ENCODE measurements around the gene JMJD8.

The JMJD8 gene

GRCh38 chr16:721765-722540 is 37.8 kb upstream of the JMJD8 start:
- DNase-seq = no peak

DNA sequence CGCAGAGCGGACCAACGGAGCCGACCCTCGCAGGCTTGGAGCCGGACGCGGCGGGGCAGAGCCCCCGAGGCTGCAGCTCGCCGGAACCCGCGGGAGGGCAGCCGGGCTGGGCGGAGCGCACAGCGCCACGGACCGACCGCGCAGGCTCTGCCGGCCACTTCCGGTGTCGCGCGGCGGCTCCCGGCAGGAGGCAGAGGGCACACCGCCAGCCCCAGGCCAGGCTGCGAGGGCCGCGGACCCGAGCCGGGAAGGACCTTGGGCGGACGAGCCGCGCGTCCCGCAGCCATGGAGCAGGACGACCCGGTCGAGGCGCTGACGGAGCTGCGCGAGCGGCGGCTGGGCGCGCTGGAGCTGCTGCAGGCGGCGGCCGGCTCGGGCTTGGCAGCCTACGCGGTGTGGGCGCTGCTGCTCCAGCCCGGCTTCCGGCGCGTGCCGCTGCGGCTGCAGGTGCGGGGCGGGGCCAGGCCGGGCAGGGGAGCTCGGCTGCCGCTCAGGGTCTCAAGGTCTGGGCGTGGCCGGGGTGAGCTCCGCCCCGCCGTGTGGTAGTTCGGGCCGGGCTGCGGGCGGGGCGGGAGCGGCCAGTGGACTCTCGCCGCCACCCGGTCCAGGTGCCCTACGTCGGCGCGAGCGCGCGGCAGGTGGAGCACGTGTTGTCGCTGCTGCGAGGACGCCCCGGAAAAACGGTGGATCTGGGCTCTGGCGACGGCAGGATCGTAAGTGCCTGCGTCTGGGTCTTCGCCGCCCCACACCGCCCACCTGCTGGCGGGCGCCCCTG is 37.0 kb upstream of the JMJD8 start, which contains the start of gene ANTKMT:
Gene ANTKMT, plus strand, starts transcription at position 157 of the 775 bp plus-strand sequence. Its CDS starts 129 bp downstream, at position 286.
- peak; percentile 70 for DNase-seq

DNA sequence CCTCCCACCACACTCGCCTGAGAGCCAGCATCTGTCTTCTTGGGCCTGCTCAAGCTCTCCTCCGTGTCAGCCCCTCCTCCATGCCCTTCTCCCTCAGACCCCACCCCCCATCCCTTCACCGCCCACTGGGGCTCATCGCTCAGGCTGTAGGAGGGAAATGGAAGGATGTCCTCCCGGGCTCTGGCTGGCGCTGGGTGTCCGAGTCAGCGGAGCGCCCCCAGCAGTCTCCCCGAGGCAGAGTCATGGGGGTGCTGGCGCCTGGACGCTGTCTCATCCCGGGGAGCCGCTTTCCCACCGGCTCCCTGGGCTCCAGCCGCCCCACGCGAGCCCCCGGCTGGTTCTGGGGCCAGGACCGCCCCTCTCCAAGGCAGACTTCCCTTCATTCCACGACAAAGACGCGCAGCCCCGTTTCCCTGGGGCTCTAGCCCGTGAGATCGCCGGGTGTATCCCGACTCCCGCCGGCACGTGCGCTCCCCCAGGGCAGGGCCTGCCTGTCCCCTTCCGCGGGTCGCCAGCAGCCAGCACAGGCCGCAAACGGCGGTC is 36.4 kb upstream of the JMJD8 start:
- no peak for DNase-seq

- DNase-seq = no peak
Observed at GRCh38 chr16:719815-720446, 35.8 kb upstream of the JMJD8 start.

DNA sequence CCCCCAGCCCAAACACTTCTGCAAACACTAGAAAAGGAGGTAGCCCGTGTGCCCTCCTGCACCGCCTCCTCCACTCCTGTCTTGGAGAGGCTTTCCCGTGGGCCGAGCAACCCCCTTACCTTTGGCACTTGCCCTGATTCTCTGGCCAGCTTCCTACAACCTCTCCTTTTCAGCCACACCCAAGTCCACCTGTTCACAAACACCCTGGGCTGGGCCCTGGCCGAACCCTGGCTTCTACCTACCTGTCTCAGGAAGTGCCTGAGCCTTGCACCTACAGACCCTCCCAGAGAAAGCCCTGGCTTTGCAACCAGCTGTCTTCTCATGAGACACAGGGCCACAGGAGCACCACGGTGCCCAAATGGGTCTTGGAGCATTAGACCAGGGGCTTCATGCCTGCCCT is 34.8 kb upstream of the JMJD8 start:
- no peak for DNase-seq

- no peak for DNase-seq
Observed at GRCh38 chr16:718389-718788, 34.3 kb upstream of the JMJD8 start.

GRCh38 chr16:717450-718245 is 33.5 kb upstream of the JMJD8 start:
- DNase-seq = no peak

- no peak for DNase-seq
Observed at GRCh38 chr16:716768-717325, 32.7 kb upstream of the JMJD8 start.

DNA sequence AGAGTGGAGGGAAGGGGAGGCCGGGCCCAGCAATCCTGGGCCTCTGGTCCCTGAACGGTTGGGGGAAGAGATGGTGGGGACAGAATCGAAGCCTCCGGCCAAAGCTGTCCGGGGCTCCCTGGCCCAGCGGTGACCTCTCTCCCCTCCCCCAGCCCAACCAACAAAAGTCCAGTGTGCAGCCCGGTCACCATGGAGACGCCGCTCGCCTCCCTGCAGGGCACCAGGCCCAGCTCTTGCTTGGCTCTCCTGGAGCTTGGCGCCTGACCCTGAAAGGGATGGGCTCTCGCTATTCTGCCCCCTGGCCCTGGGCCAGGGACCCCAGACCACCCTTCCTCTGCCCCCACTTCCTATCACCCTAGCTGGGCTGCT is 32.0 kb upstream of the JMJD8 start:
- no peak for DNase-seq

GRCh38 chr16:715477-716199 is 31.5 kb upstream of the JMJD8 start:
- DNase-seq = no peak

DNA sequence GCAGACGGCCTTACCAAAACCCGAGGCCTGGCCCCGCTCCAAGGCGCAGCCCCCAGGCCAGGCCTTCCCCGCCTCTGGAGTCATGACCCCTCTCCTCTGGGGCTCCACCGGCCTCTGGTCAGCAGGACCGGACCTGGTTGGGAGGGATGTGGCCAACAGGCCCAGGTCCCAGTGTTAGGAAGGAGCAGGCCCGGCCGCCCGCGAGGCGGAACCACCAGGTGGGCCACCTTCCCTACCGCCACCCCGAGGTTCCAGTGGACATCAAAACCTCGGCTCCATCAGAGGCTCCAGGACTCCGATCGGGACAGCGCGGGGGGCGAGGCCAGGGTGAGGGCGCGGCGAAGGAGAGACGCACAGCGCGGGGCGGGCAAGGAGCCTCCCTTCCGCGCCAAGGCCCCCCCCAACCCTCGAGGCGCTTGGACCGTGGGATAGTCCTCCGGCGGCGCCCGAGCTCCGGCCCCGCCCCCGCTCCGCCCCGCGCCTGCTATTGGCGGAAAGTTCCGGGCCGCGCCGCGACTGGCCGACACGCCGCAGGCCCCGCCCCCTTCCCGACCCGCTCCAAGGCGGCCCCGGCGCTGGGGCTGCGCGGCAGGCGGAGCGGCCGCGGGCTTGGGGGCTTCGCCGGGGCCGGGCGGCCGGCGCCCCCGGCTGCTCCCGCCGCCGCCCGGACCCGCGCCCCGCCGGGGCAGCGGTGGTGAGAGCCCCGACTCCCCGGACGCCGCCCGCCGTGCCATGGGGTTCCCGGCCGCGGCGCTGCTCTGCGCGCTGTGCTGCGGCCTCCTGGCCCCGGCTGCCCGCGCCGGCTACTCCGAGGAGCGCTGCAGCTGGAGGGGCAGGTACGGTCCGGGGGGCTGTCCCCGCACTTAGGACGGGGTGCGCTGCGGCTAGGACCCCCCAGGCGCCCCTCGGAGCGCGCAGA is 30.7 kb upstream of the JMJD8 start, which contains the start of gene METRN:
Gene METRN, plus strand, starts transcription at position 561 of the 919 bp plus-strand sequence. Its CDS starts 172 bp downstream, at position 733.
- peak; percentile 85 for DNase-seq

DNA sequence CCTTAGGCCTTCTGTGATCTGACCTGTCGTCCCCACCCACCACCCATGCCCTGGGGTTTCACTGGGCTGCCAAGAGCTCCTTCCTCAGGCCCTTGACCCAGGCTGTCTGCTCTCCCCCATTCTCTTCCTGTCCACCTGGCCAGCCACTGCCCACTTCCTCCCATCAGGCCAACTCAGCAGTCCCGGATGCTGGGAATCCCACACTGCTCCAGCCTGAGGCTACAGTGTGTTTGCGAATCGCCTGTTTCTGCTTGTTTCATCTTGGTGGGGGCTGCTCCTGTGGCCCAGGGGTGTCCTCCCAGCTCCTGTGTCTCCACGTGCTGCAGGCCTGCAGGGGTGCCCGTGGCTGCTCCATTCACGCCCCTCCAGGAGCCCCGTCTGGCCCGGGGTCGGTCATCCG is 29.9 kb upstream of the JMJD8 start:
- no peak for DNase-seq

DNA sequence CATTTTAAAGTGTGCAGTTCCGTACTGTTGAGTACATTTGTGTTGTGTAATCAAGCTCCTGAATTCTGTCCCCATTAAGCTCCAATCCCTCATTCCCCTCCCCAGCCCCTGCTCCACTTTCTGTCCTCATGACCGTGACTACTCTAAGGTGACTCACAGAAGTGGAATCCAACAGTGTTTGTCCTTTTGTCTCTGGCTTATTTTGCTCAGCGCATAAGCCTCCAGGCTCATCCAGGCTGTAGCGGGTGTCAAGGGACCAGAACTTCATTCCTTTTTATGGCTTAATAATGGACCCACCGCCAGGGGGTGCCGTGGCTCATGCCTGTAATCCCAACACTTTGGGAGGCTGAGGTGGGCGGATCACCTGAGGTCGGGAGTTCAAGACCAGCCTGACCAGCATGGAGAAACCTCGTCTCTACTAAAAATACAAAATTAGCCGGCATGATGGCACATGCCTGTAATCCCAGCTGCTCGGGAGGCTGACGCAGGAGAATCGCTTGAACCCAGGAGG is 28.7 kb upstream of the JMJD8 start:
- peak; percentile 50 for DNase-seq

DNA sequence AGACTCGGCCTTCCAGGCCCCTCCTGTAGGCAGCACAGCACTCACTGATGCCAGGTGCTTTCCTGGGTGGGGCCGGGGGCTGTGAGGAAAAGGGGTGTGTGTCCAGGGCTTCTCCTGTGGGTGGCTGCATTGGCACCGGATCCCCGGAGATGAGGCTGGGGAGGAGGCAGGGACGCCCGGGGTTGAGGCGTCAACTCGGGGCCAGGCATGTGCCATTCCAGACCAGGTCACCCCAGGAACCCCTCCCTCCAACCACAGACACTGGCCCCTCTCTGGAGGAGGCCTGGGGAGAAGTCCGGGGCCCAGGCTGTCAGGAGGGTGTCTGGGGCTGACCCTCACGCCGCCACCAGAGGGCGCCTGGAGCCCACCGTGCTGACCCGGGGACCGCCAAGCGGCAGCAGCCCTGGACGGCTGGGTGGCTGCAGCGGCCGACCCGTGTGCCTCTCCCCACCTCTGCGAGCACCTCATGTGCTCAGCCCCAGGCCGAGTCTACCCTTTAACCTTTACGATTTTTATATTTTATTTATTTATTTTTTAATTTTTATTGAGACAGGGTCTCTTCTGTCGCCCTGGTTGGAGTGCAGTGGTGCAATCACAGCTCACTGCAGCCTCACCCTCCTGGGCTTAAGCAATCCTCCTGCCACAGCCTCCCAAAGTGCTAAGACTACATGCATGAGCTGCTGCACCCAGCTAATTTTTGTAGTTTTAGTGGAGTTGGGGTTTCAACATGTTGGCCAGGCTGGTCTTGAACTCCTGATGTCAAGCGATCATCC is 27.6 kb upstream of the JMJD8 start:
- peak; percentile 73 for DNase-seq

DNA sequence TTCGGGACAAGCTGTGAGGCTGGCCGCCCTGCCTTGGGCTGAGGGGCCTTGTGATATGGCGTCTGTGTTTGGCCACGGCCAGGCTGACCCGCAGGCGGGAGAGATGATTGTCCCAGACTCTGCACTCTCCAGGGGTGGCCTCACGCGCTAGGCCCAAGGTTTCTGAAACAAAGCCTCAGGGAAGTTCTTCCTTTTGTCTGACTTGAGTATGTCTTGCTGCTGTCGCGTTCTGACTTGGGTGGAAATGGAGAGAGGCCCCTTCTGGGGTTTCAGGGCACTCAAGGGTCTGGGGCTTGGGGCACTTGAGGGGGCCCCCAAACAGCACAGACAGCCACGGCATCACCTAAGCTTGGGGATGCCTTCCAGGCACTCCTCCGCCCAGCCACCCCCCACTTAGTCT is 26.9 kb upstream of the JMJD8 start:
- no peak for DNase-seq

DNA sequence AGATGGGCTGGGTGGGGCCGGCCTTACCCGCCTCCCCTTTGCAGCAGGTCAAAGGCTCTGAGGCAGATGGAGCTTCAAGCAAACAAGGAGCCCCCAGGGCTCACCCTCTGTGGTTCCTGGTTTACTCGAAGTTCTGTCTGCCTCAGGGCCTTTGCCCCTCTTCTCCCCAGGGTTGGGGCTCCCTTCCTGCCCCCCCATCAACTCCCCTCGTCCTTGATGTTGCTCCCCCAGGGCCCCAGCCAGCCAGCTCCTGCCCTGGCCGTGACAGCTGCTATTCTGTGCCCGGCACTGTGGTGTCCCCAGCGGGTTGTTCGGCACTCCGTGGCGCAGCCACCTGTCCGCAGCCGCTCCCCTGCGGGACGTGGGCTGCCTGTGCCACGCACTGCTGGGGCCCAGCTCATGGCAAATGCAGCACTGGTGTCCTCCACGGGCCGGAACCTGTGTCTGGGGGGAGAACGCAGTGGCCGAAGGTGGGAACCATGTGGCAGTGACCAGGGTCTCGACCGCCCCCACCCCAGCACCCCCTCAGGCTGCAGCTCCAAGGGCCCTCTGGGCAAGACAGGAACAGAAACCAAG is 26.5 kb upstream of the JMJD8 start:
- DNase-seq = no peak

DNA sequence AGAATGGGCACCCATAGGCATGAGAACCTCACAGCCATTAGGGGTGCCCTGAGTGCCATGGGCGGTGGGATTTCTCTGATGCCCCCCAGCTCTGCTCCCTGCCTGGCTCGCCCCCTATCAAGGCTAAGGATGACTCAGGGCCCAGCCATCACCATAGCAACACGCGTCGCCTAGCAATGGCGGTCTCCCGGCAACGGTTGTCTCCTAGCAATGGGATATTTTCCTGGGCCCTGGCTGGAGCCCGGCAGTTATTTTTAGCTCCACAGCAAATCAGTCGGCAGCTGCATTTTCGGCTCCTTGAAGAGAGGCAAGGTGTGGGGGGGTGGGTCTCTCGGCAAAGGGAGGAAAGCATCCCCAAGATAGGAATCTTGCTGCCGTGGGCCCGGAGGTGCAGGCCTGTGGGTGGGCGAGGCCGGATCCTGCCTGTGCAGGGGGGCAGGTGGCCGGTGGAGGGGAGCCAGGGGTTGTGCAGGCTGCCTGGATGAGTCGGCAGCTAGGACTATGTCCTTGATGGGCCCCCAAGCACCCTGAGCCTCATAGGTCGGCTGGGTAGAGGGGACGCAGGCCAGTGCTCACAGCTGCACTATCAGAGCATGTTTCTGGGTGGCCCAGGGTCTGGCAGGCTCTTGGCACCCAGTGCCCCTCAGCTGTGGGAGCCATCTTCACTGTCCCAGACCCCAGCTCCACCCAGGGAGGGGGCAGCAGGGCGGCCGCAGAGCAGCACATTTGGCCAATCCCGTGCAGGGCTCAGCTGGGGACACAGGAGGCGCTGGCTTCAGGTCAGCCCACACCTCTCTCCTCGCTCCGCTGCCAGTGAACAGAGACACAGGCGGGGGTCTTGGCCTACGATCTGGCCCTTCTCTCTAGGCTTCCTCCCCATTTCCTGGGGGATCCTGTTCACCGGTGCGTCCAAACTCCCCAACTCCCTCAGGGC is 25.7 kb upstream of the JMJD8 start:
- DNase-seq = no peak

- DNase-seq = no peak
Observed at GRCh38 chr16:708959-709358, 24.8 kb upstream of the JMJD8 start.
